Progenitor cell of endocrine pancreas (in vitro differentiated cells): Measurements from ENCODE around the gene NAA25. TPM values are rescaled to one million over a fixed set of nuclear protein-coding genes. Genes with fewer than 3 reads are reported as not detected.
"Not testable (repeated sequence)": the region's sequence is repeated elsewhere in the genome, so short reads cannot be mapped to it uniquely, and the experiment has no call there.

Experiments
- DNase-seq: peaks from one replicate; pipeline ENCODE4 v3.0.0; 2021; ENCODE audit warnings: low spot score; ENCODE audit not compliant: unreplicated experiment
- H3K27ac Mint-ChIP-seq: 2 replicates; pipeline ENCODE4 v1.8.0; 2021; ENCODE audit warnings: mild to moderate bottlenecking, moderate library complexity, mixed read lengths
- H3K27me3 Mint-ChIP-seq: 2 replicates; pipeline ENCODE4 v1.8.0; 2021; ENCODE audit warnings: mixed read lengths
- H3K36me3 Mint-ChIP-seq: 2 replicates; pipeline ENCODE4 v1.8.0; 2022; ENCODE audit warnings: mixed read lengths; ENCODE audit not compliant: insufficient read depth
- H3K4me1 Mint-ChIP-seq: 2 replicates; pipeline ENCODE4 v1.8.0; 2021; ENCODE audit warnings: low read depth, mixed read lengths
- H3K4me3 Mint-ChIP-seq: 2 replicates; pipeline ENCODE4 v1.8.0; 2021; ENCODE audit warnings: low read depth, mild to moderate bottlenecking, moderate library complexity, mixed read lengths
- H3K9me3 Mint-ChIP-seq: 2 replicates; pipeline ENCODE4 v1.8.0; 2021; ENCODE audit warnings: low read depth, mixed read lengths
- CTCF ChIP-seq: fragments of 200-600 bp; sonication (generic); IDR thresholded peaks from one replicate; pipeline ENCODE4 v1.5.0; 2021; ENCODE audit warnings: antibody characterized with exemption, mild to moderate bottlenecking; ENCODE audit not compliant: unreplicated experiment
- total RNA-seq: library from RNA; stranded (reverse); gene quantifications from 2 replicates; pipeline ENCODE4 v1.2.1, GENCODE V29; 2021

The NAA25 gene
- total RNA-seq, 1 donor from 2014 or later: 34.5 TPM

GRCh38 chr12:112010415-112011344 lies 97.9 kb downstream of the NAA25 start:
- DNase-seq: no peak
- H3K36me3 Mint-ChIP-seq: peaks cover 9% of the 10 kb centered on the region
- no peak overlapping the region for H3K4me3 Mint-ChIP-seq
- peaks cover 36% of the 10 kb centered on the region for H3K4me1 Mint-ChIP-seq
- H3K27me3 Mint-ChIP-seq: no peaks in the 10 kb centered on the region
- H3K9me3 Mint-ChIP-seq: peaks cover 1% of the 10 kb centered on the region
- H3K27ac Mint-ChIP-seq: no peak overlapping the region
- no peak for TF ChIP-seq CTCF

- not testable (repeated sequence) for DNase-seq, H3K27ac Mint-ChIP-seq, H3K27me3 Mint-ChIP-seq, H3K4me3 Mint-ChIP-seq, H3K36me3 Mint-ChIP-seq, H3K9me3 Mint-ChIP-seq
- peaks cover 39% of the 10 kb centered on the region for H3K4me1 Mint-ChIP-seq
Observed at GRCh38 chr12:112009596-112009995, 99.0 kb downstream of the NAA25 start.

- Mint-ChIP-seq H3K9me3 (no peaks in the 10 kb centered on the region), H3K36me3 (peaks cover 1% of the 10 kb centered on the region), H3K27me3 (no peaks in the 10 kb centered on the region), H3K27ac (no peak overlapping the region), H3K4me3 (no peak overlapping the region), H3K4me1 (peaks cover 34% of the 10 kb centered on the region)
- TF ChIP-seq CTCF: no peak
- no peak for DNase-seq
Observed at GRCh38 chr12:112008918-112009317, 99.7 kb downstream of the NAA25 start.

- no peak for TF ChIP-seq CTCF
- Mint-ChIP-seq H3K36me3 (peaks cover 3% of the 10 kb centered on the region), H3K9me3 (no peaks in the 10 kb centered on the region), H3K27ac (peak overlapping the region; percentile 83), H3K4me1 (peaks cover 34% of the 10 kb centered on the region), H3K4me3 (no peak overlapping the region), H3K27me3 (no peaks in the 10 kb centered on the region)
- DNase-seq: no peak
Observed at GRCh38 chr12:112007945-112008344, 100.6 kb downstream of the NAA25 start.

GRCh38 chr12:112005419-112006395 lies 102.9 kb downstream of the NAA25 start:
- no peaks in the 10 kb centered on the region for H3K27me3 Mint-ChIP-seq
- DNase-seq: no peak
- TF ChIP-seq CTCF: no peak
- H3K4me3 Mint-ChIP-seq: no peak overlapping the region
- peaks cover 20% of the 10 kb centered on the region for H3K4me1 Mint-ChIP-seq
- H3K27ac Mint-ChIP-seq: peak overlapping the region; percentile 1
- peaks cover 3% of the 10 kb centered on the region for H3K36me3 Mint-ChIP-seq
- no peaks in the 10 kb centered on the region for H3K9me3 Mint-ChIP-seq
